Mesenchymal stem cell (in vitro differentiated cells and primary cell): Measurements from ENCODE around the gene ZNF710.
A peak's percentile ranks its signal among the peaks of the same experiment; 100 is the strongest.

Experiments used
- DNase-seq: peaks from one replicate; pipeline ENCODE4 v3.0.0-alpha.2; 2013
- H2AFZ ChIP-seq: one replicate; pipeline ENCODE4 v1.6.1; 2013; ENCODE audit warnings: low read depth, mild to moderate bottlenecking, control low read depth, inconsistent platforms, low read length, moderate library complexity
- H2AK5ac ChIP-seq: 2 replicates; pipeline ENCODE4 v1.6.1; 2013; ENCODE audit warnings: low read length, moderate library complexity, mild to moderate bottlenecking, inconsistent platforms; ENCODE audit not compliant: severe bottlenecking
- H2BK120ac ChIP-seq: one replicate; pipeline ENCODE4 v1.6.1; 2013; ENCODE audit warnings: low read depth, mild to moderate bottlenecking, inconsistent platforms, low read length, moderate library complexity
- H2BK12ac ChIP-seq, 2 experiments: one replicate each; pipeline ENCODE4 v1.6.1; 2013; ENCODE audit warnings: inconsistent platforms in 2 of 2, low read length in 2 of 2, mild to moderate bottlenecking in 2 of 2, moderate library complexity in 2 of 2, control low read depth in 1 of 2
- H2BK15ac ChIP-seq: one replicate; pipeline ENCODE4 v1.6.1; 2013; ENCODE audit warnings: mild to moderate bottlenecking, low read depth, inconsistent platforms; ENCODE audit not compliant: poor library complexity, severe bottlenecking
- H2BK5ac ChIP-seq: 2 replicates; pipeline ENCODE4 v1.6.1; 2013; ENCODE audit warnings: low read depth, mild to moderate bottlenecking, low read length, control low read depth, inconsistent platforms; ENCODE audit not compliant: poor library complexity, severe bottlenecking
- H3K14ac ChIP-seq, 2 experiments: one replicate each; pipeline ENCODE4 v1.6.1; 2013; ENCODE audit warnings: inconsistent platforms in 2 of 2, low read length in 2 of 2, control low read depth in 1 of 2, mild to moderate bottlenecking in 1 of 2, moderate library complexity in 1 of 2
- H3K18ac ChIP-seq, 2 experiments: one replicate each; pipeline ENCODE4 v1.6.1; 2013; ENCODE audit warnings: inconsistent platforms in 2 of 2, low read length in 2 of 2, control low read depth in 1 of 2, low read depth in 1 of 2, mild to moderate bottlenecking in 1 of 2
- H3K23ac ChIP-seq, 2 experiments: one replicate each; pipeline ENCODE4 v1.6.1; 2013; ENCODE audit warnings: inconsistent platforms in 2 of 2, low read length in 2 of 2, mild to moderate bottlenecking in 2 of 2, moderate library complexity in 2 of 2, control low read depth in 1 of 2
- H3K27ac ChIP-seq: 2 replicates; pipeline ENCODE4 v1.5.1; 2013; ENCODE audit warnings: mild to moderate bottlenecking, moderate library complexity, low read length, control low read depth, inconsistent platforms; ENCODE audit not compliant: poor library complexity, severe bottlenecking
- H3K27me3 ChIP-seq, 2 experiments: 2 replicates each; pipeline versions ENCODE4 v1.6.1 to v1.7.0; 2013; ENCODE audit warnings: low read length in 2 of 2, mild to moderate bottlenecking in 2 of 2, moderate library complexity in 2 of 2, control low read depth in 1 of 2, inconsistent platforms in 1 of 2; ENCODE audit not compliant: control insufficient read depth in 1 of 2, insufficient read depth in 1 of 2
- H3K36me3 ChIP-seq, 2 experiments: 2 replicates each; pipeline versions ENCODE4 v1.6.1 to v1.7.0; 2013; ENCODE audit warnings: low read length in 2 of 2, control low read depth in 1 of 2, inconsistent platforms in 1 of 2, low read depth in 1 of 2, mild to moderate bottlenecking in 1 of 2; ENCODE audit not compliant: insufficient read depth in 2 of 2, control insufficient read depth in 1 of 2
- H3K4ac ChIP-seq, 2 experiments: one replicate each; pipeline ENCODE4 v1.6.1; 2013; ENCODE audit warnings: inconsistent platforms in 2 of 2, low read length in 2 of 2, mild to moderate bottlenecking in 2 of 2, moderate library complexity in 2 of 2, control low read depth in 1 of 2, low read depth in 1 of 2
- H3K4me1 ChIP-seq: 2 replicates; pipeline ENCODE4 v1.6.1; 2013; ENCODE audit warnings: low read depth, low read length, control low read depth; ENCODE audit not compliant: control insufficient read depth, insufficient read depth
- H3K4me2 ChIP-seq: 2 replicates; pipeline ENCODE4 v1.6.1; 2013; ENCODE audit warnings: low read length, mild to moderate bottlenecking, inconsistent platforms; ENCODE audit not compliant: poor library complexity, severe bottlenecking
- H3K4me3 ChIP-seq, 2 experiments: 2 replicates each; pipeline versions ENCODE4 v1.5.1 to v1.7.0; 2013; ENCODE audit warnings: low read length in 2 of 2, mild to moderate bottlenecking in 2 of 2, control low read depth in 1 of 2, low read depth in 1 of 2; ENCODE audit not compliant: insufficient read depth in 1 of 2
- H3K79me1 ChIP-seq: replicated peaks from 2 replicates; pipeline ENCODE4 v1.6.1; 2013; ENCODE audit warnings: mild to moderate bottlenecking, control low read depth, low read length, inconsistent platforms; ENCODE audit not compliant: poor library complexity, severe bottlenecking
- H3K9ac ChIP-seq: 2 replicates; pipeline ENCODE4 v1.7.0; 2013; ENCODE audit warnings: mild to moderate bottlenecking, low read length, moderate library complexity
- H3K9me3 ChIP-seq: 2 replicates; pipeline ENCODE4 v1.7.0; 2013; ENCODE audit warnings: mild to moderate bottlenecking, low read length; ENCODE audit not compliant: control insufficient read depth
- H4K8ac ChIP-seq: one replicate; pipeline ENCODE4 v1.6.1; 2013; ENCODE audit warnings: inconsistent platforms, mild to moderate bottlenecking, low read length, moderate library complexity
- H4K91ac ChIP-seq: one replicate; pipeline ENCODE4 v1.6.1; 2013; ENCODE audit warnings: mild to moderate bottlenecking, low read length, inconsistent platforms
- WGBS: methylation state at CpG from one replicate; pipeline ENCODE4 v1.1.7; 2013; ENCODE audit warnings: mixed read lengths; 5-methylcytosine and 5-hydroxymethylcytosine counted together

Gene ZNF710

DNA sequence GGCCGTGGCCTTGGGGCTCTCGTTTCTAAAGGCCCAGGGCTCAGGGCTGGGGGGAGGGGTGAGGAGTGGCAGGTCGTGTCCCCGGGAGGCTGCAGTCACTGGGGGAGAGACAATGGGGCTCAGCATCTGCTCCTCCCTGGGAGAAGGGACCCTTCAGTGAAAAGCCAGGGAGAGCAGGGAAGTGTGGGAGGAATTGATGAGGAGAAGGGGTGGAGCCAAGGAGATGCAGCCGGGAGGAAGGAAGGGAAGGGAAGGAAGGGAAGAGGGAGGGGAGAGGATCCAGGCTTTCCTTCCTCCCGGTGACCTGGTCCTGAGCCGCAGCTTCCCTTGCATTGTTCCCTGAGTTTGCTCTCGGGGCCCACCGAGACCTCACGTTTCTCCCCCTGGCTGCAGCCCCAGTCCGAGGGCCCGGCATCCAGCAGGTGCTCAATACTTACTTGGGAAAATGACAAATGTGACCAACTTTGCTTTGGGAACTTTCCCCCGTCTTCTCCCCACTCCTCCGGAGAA is 1.4 kb upstream of the ZNF710 start:
- H2AFZ ChIP-seq: no peak overlapping the region
- H3K14ac ChIP-seq: no peak overlapping the region
- peak; percentile 48 for DNase-seq
- peak overlapping the region; percentile 95 for H3K9ac ChIP-seq
- peak overlapping the region in 1 of 2 experiments; percentile 15 for H3K23ac ChIP-seq
- H2AK5ac ChIP-seq: no peak overlapping the region
- H4K8ac ChIP-seq: peak overlapping the region; percentile 91
- H3K79me1 ChIP-seq: peaks cover 12% of the 10 kb centered on the region
- H3K9me3 ChIP-seq: no peaks in the 10 kb centered on the region
- peak overlapping the region; percentile 19 for H3K27ac ChIP-seq
- H3K36me3 ChIP-seq: peaks cover 0 to 2% of the 10 kb centered on the region in 2 experiments
- H3K4me1 ChIP-seq: peaks cover 27% of the 10 kb centered on the region
- peak overlapping the region; percentile 91 for H3K4me2 ChIP-seq
- H3K4me3 ChIP-seq: peak overlapping the region; percentile 61 to 87
- no peak overlapping the region for H2BK120ac ChIP-seq
- peak overlapping the region; percentile 79 to 97 for H3K18ac ChIP-seq
- H3K27me3 ChIP-seq: no peaks in the 10 kb centered on the region
- WGBS: 5% methylated on average over 14 of the region's 14 CpGs
- no peak overlapping the region for H2BK5ac ChIP-seq
- H2BK15ac ChIP-seq: peak overlapping the region; percentile 84
- H4K91ac ChIP-seq: peak overlapping the region; percentile 81
- H3K4ac ChIP-seq: peak overlapping the region; percentile 91
- peak overlapping the region in 1 of 2 experiments; percentile 23 for H2BK12ac ChIP-seq

DNA sequence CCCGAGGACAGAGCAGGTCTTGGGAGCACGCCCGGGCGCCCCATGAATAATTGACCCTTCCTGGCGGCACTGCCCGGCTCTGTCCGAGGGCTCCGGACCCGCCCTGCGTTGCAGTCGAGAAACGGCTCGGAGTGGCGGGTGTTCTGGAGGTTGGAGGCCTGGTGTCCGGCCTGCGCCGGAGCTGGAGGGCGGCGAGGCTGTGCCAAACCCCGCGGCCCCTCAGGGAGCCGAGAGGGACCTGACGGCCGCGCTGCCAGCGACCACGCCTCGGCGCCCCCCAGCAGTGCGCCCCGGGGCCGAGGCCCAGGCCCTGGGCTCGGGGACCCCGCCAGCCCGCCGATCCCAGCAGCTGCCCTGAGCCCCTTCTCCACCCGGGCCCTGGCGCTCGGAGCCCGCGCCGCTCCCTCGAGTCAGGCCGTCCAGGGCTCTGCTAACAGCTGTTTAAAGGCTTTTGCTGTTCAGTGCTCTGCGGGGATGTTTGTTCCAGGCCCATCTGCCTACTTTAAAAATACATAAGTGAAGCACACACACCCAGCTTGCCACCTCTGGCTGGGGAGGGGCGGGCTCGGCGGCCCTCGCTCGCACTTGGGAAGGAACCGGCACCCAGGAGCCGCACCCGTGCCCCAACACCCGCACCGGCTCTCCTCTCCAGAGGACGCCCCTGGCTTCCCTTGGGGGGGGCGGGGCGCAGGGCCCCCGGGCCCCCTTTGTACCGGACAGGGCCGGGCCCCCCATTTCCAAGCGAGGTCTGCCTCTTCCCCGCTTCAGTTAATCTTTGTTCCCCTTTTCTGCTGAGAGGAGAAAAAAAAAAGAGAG is 730 bp upstream of the ZNF710 start:
- no peak overlapping the region for H2BK15ac ChIP-seq

DNA sequence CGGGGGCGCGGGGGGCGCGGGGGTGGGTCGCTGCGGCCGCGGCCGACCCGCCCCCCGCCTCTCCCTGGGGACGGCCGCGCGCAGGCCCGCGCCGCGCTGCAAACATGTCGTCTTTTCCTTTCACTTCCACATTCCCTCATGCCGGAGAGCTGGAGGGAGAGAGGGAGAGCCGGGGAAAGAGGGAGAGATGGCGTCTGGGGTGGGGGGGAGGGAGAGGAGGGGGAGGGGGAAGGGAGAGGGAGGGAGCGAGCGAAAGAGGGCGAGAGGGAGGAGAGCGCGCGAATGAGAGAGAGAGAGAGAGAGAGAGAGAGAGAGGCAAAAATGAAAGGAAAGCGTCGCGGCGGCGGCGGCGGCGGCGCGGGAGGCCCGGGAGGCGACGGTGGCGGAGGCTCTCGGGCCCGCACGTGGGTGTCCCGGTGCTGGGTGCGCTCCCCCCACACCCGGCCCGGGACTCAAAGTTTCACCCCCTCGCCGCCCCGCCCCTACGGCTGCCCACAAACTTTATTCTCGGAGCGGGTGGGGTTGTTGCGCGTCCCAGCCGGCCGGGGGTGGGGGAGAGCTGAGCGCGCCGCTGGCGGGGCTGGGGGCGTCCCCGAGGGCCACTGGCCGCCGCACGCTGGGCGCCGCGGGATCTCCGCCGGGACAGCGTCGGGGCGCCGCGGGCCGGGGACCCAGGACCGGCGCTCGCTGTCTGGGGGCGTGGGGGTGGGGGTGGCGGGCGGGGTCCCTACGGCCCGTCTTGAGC is 731 bp downstream of the ZNF710 start:
- Histone ChIP-seq H3K27ac (no peak overlapping the region), H2BK15ac (peak overlapping the region; percentile 74), H2BK5ac (peak overlapping the region; percentile 58), H4K91ac (no peak overlapping the region), H3K14ac (peak overlapping the region in 1 of 2 experiments; percentile 45), H3K36me3 (peaks cover 0 to 2% of the 10 kb centered on the region in 2 experiments), H3K23ac (peak overlapping the region in 1 of 2 experiments; percentile 53), H3K79me1 (peaks cover 17% of the 10 kb centered on the region), H3K4me1 (peaks cover 32% of the 10 kb centered on the region), H3K18ac (peak overlapping the region; percentile 37 to 88), H3K4me3 (peak overlapping the region; percentile 80 to 88), H3K27me3 (no peaks in the 10 kb centered on the region), H3K4ac (peak overlapping the region; percentile 13 to 24), H2AFZ (no peak overlapping the region), H2AK5ac (no peak overlapping the region), H2BK12ac (peak overlapping the region in 1 of 2 experiments; percentile 73), H4K8ac (peak overlapping the region; percentile 45), H3K9me3 (no peaks in the 10 kb centered on the region), H3K9ac (peak overlapping the region; percentile 91), H2BK120ac (peak overlapping the region; percentile 93), H3K4me2 (peak overlapping the region; percentile 62)
- WGBS: 1% methylated on average over 13 of the region's 89 CpGs
- DNase-seq: peak; percentile 81

More for the DNA sequence above, 730 bp upstream of the ZNF710 start:
- Histone ChIP-seq H3K18ac (peak overlapping the region; percentile 79 to 97), H3K4me3 (peak overlapping the region; percentile 61 to 87), H3K4ac (peak overlapping the region; percentile 91), H3K27ac (peak overlapping the region; percentile 71), H3K27me3 (no peaks in the 10 kb centered on the region), H3K4me2 (peak overlapping the region; percentile 91), H3K4me1 (peaks cover 30% of the 10 kb centered on the region), H2BK5ac (peak overlapping the region; percentile 74), H3K9me3 (no peaks in the 10 kb centered on the region), H4K91ac (peak overlapping the region; percentile 81), H3K36me3 (peaks cover 0 to 2% of the 10 kb centered on the region in 2 experiments), H2AK5ac (peak overlapping the region; percentile 33), H3K23ac (peak overlapping the region in 1 of 2 experiments; percentile 61), H4K8ac (peak overlapping the region; percentile 91), H2BK12ac (no peak overlapping the region), H3K9ac (peak overlapping the region; percentile 95), H3K14ac (no peak overlapping the region), H3K79me1 (peaks cover 14% of the 10 kb centered on the region), H2AFZ (peak overlapping the region; percentile 46), H2BK120ac (peak overlapping the region; percentile 65)
- DNase-seq: peak; percentile 50
- 2% methylated on average over 56 of the region's 63 CpGs for WGBS
